HepG2 (cell line): ENCODE data around the gene NHERF2. TPM values are rescaled to one million over a fixed set of nuclear protein-coding genes. Genes with fewer than 3 reads are reported as not detected.

Experiments used
- HNF4G ChIP-seq, 2 experiments: sonication (generic) in 1 of 2; formaldehyde crosslinking in 1 of 2; IDR thresholded peaks; 2 replicates each; pipeline versions ENCODE4 v1.4.0 to v1.6.1; 2011 to 2020; ENCODE audit warnings: borderline replicate concordance in 2 of 2, low read depth in 2 of 2, mild to moderate bottlenecking in 2 of 2, low read length in 1 of 2, missing genetic modification reagents in 1 of 2, moderate library complexity in 1 of 2
- MEIS1 ChIP-seq: sonication (generic); formaldehyde crosslinking; IDR thresholded peaks from 2 replicates; pipeline ENCODE4 v1.9.0; 2021; ENCODE audit warnings: mild to moderate bottlenecking, missing genetic modification reagents, moderate library complexity, borderline replicate concordance
- NPAS2 ChIP-seq: sonication (generic); formaldehyde crosslinking; IDR thresholded peaks from 2 replicates; pipeline ENCODE4 v1.8.0; 2022; ENCODE audit warnings: mild to moderate bottlenecking, missing genetic modification reagents, borderline replicate concordance
- PAF1 ChIP-seq: IDR thresholded peaks from 2 replicates; pipeline ENCODE4 v1.6.1; 2016; ENCODE audit warnings: missing genetic modification reagents, missing compliant biosample characterization
- RERE ChIP-seq: IDR thresholded peaks from 2 replicates; pipeline ENCODE4 v1.6.1; 2016; ENCODE audit warnings: low read depth, missing genetic modification reagents, missing compliant biosample characterization
- RFXANK ChIP-seq: IDR thresholded peaks from 2 replicates; pipeline ENCODE4 v1.6.1; 2016
- THYN1 ChIP-seq: sonication (generic); formaldehyde crosslinking; IDR thresholded peaks from 2 replicates; pipeline ENCODE4 v1.8.1; 2023; ENCODE audit warnings: low read depth, mild to moderate bottlenecking, moderate library complexity, missing genetic modification reagents, borderline replicate concordance
- ZBTB49 ChIP-seq: sonication (generic); formaldehyde crosslinking; IDR thresholded peaks from 2 replicates; pipeline ENCODE4 v1.4.0; 2020; ENCODE audit warnings: missing genetic modification reagents, borderline replicate concordance
- ZNF282 ChIP-seq: fragments of 450-650 bp; IDR thresholded peaks from 2 replicates; pipeline ENCODE4 v1.6.1; 2018; ENCODE audit not compliant: partially characterized antibody
- ZNF691 ChIP-seq: sonication (generic); formaldehyde crosslinking; IDR thresholded peaks from 2 replicates; pipeline ENCODE4 v1.4.0; 2020; ENCODE audit warnings: missing genetic modification reagents, low read depth, mild to moderate bottlenecking, borderline replicate concordance
- polyA plus RNA-seq, 8 experiments: library from polyadenylated mRNA; depleted of rRNA in 3 of 8; stranded (reverse) in 7 of 8; unstranded in 1 of 8; fragments of >200 nt; fragmentation: Illumina TruSeq in 4 of 8; extraction: Trizol in 4 of 8; gene quantifications; 2 replicates each; pipeline versions ENCODE4 v1.2.1 to v1.2.3, GENCODE V29; 2011 to 2016; ENCODE audit warnings: low read depth in 4 of 8, missing spikeins in 1 of 8, mixed read lengths in 1 of 8; ENCODE audit not compliant: insufficient read depth in 1 of 8
- total RNA-seq, 5 experiments: library from RNA; depleted of rRNA; stranded (reverse); fragments of >200 nt; fragmentation: Illumina TruSeq; extraction: Trizol; gene quantifications; 2 replicates each; pipeline ENCODE4 v1.2.3, GENCODE V29; 2016; ENCODE audit warnings: low read depth in 1 of 5

NHERF2 gene
- total and polyA plus RNA-seq, 2 of the 13 experiments (the other 11 are each of a cell fraction or from before 2014, with no cell fraction given), result 23.7 to 39.3 TPM

- TF ChIP-seq PAF1 (CRISPR knock-in tag) (no peak), ZNF282 (no peak), ZNF691 (CRISPR knock-in tag) (peak; percentile 75; the same call in 1 of the 2 replicates), HNF4G (IDR thresholded peaks at IDR 0.05; ENCODE audit: borderline replicate concordance, low read depth, low read length) (no peak), HNF4G (CRISPR knock-in tag; IDR thresholded peaks at IDR 0.05; ENCODE audit: borderline replicate concordance, low read depth) (no peak), RFXANK (no peak), ZBTB49 (CRISPR knock-in tag) (no peak), RERE (no peak), NPAS2 (CRISPR knock-in tag) (no peak), THYN1 (CRISPR knock-in tag) (0 out of 2 replicates have a peak, but pooled peaks have one; percentile 19), MEIS1 (CRISPR knock-in tag) (0 out of 2 replicates have a peak, but pooled peaks have one; percentile 31)
These were observed 3.3 kb upstream of the NHERF2 start (continued) for GRCh38 chr16:2023092-2024031.
